SH-SY5Y (cell line): ENCODE data around the gene DNPEP.

ENCODE experiments used
- GATA2 ChIP-seq: IDR thresholded peaks from 2 replicates; pipeline ENCODE4 v1.6.1; 2011; ENCODE audit warnings: mild to moderate bottlenecking, low read depth, low read length
- GATA3 ChIP-seq: IDR thresholded peaks from 2 replicates; pipeline ENCODE4 v1.6.1; 2011; ENCODE audit warnings: low read depth, mild to moderate bottlenecking, low read length, moderate library complexity

Gene DNPEP

DNA sequence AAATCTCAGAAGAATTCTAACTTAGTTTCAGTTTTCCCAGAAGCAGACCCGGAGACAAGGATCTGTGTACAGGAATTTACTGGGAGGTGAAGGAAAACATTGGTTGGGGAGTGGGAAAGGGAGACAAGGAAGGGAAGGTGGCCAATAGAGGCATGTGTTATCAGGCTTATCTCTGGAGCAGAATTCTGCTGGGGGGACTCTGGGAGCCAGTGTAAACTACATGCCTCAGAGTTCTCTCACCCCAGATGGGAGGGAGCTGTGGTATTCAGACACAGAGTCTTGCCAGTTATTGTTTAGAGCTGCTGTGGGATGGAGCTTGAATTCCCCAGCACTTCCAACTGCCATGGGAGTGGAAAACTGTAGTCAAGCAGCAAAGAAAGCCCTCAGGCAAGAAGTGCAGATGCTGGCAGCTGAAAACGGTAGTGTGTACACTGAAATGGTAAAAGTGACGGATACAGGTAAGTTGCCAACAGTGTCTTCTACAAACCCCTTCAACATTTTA is 19.0 kb downstream of the DNPEP start:
- TF ChIP-seq GATA2 = no peak; the same call in 1 of the 2 replicates
- no peak for TF ChIP-seq GATA3

DNA sequence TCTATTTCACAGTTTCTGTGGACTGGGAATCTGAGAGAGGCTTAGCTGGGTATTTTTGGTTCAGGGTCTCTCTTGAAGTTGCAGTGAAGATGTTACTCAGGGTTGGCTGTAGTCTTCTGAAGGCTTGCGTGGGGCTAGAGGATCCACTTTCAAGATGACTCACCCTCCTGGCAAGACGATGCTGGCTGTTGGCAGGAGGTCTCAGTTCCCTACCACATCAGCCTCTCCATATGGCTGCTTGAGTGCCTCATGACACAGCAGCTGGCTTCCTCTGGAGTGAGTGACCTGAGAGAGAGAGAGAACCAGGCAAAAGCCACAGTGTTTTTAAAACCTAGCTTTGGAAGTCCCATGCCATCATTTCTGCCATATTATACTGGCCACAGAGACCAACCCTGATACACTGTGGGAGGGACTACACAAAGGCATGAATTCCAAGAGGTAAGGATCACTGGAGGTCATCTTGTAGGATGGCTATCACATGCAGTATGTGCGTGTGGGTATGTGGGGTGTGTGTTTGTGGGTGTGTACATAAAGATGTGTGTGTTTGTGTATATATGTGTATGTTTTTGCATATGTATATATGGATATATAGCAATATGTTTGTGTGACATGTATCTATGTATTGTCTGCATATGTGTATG is 25.1 kb downstream of the DNPEP start:
- TF ChIP-seq GATA2 = no peak
- no peak for TF ChIP-seq GATA3

DNA sequence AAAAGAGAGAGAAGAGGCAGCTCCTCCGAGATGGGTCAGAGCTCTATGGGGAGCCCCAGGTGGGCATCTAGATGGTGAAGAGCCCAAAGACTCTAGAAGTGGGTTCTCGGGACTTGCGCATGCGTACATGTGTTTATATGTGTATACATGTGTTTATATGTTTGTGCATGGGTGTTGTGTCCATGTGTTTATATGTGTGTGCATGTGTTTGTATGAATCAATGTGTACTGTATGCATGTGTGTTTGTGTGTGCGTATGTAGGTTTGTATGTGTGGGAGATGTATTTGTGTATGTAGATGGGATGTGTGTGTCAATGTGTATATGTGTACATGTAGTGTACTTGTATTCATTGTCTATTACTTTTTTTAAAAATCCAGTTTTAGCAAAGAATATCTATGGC is 25.6 kb downstream of the DNPEP start:
- no peak for TF ChIP-seq GATA2
- no peak for TF ChIP-seq GATA3

DNA sequence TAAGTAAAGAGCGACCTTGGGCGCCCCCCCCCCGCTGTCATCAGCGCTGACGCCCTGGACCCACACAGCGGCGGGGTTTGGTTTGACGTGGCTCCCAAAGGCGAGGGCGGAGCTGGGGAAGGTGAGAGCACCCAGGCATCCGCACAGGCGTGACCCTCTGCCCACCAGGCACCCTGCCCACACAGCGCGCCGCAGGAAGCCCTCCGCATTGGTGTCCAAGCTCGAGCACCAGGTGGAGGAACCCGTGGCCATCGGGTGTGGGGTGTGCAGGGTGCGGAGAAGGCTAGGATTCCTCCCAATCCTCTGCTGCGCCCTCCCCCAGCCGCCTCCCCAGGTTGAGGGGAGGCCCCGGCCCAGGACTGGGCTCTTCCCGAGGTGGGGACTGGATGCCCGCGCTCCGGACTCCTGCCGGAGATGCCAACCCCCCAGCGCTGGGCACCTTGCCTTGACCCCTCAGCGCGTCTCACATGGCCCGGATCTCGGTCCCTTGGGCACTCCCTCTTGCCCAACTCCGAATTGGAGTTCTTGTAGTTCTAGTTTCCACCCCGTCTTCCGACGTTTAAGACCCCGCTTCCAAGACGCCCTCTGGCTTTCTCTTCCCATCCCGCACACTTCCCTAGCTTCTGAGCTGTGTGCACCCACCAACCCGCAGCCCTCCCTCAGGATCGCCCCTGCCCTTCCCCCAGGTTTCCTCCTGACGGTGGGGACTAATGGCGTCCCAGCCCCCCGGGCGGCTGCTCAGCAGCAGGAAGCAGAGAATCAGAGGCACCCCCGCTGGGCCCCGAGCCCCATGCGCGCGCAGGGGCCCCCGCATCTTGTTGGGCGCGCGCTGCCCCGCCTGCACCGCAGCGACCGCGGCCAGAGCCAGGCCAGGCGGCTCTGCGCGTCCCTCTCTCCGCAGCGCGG is 29.3 kb downstream of the DNPEP start:
- TF ChIP-seq GATA3 = no peak
- no peak for TF ChIP-seq GATA2

DNA sequence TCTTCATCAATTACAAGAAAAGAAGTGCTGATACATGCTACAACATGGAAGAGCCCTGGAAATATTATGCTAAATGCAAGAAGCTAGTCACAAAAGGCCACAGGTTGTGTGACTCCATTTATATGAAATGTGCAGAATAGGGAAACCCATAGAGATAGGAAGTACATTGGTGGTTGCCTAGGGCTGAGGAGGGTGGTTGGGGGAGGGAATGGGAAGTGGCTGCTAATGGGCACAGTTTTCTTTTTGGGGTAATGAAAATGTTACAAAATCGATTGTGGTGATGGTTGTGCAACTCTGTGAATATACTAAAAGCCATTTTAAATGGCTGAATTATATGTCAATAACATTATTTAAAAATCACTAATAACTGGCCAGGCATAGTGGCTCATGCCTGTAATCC is 30.9 kb downstream of the DNPEP start:
- TF ChIP-seq GATA3 (no peak), GATA2 (no peak)

DNA sequence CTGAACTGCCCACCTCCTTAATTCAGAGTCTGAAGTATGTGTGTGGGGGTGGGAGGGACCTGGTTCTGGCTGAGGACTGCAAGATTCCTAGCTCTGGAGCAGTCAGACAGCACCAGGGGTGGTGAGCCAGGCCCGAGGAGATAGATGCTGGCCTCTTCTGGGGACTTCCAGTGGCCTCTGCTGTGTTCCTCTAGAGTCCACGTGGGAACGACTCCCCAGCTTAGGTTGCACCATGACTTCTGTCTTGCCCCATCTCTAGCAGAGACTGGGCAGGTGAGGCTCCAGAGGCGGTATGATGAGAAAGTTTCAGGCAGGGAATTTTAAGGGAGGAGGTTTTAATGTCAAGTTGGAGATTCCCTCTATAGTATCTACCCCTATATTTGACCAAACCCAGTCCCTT is 33.1 kb downstream of the DNPEP start:
- TF ChIP-seq GATA3 (no peak), GATA2 (no peak)

GRCh38 chr2:219353129-219353528 is 34.6 kb downstream of the DNPEP start:
- TF ChIP-seq GATA3 (no peak), GATA2 (no peak)

DNA sequence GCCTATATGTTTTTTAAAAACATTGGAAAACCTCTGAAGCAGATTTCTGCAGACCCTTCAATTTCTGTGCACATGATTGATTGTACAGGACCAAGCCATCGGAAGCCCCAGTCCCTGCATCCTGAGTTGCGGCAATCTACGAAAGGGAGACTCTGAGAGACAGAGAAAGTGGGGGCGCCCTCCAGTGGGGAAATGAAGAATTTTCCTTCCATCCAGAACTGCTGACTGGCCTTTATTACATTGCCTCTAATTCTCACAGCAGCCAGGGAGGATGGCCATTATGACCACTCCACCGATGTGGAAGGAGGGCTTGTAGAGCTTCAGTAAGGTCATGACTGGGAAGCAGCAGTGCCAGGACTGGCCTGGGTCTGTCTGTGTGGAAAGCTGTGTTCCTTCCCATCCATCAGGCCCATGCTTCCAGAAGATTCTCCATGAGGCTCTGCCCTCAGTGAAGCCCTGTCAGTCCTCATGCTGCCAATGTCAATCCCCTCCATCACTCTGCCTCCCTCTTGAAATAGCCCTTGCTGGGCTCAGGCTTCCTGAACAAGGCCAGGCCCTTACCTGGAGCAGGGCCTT is 35.2 kb downstream of the DNPEP start:
- TF ChIP-seq GATA3 (no peak), GATA2 (no peak)

- no peak for TF ChIP-seq GATA2
- TF ChIP-seq GATA3 = no peak
These were observed 36.9 kb downstream of the DNPEP start for GRCh38 chr2:219350710-219351221.

DNA sequence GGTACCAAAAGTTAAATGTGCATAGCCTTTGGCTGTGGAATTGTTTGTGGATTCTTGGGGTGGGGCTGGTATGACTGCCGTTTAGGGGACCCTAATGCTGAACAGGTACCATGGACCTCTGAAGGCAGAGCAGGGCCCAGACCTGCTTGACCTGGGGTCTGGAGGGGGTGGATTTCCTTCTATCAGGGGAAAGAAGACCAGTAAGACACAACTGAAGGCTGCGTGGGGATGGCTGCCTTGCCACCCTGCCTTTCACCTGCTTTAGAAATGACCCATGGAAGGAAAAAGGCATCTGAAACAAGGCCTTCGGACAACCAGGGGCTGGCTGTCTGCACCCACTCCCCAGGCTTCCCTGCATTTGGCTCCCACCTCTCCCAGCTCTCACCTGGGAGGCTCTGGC is 37.5 kb downstream of the DNPEP start:
- TF ChIP-seq GATA3 = no peak

DNA sequence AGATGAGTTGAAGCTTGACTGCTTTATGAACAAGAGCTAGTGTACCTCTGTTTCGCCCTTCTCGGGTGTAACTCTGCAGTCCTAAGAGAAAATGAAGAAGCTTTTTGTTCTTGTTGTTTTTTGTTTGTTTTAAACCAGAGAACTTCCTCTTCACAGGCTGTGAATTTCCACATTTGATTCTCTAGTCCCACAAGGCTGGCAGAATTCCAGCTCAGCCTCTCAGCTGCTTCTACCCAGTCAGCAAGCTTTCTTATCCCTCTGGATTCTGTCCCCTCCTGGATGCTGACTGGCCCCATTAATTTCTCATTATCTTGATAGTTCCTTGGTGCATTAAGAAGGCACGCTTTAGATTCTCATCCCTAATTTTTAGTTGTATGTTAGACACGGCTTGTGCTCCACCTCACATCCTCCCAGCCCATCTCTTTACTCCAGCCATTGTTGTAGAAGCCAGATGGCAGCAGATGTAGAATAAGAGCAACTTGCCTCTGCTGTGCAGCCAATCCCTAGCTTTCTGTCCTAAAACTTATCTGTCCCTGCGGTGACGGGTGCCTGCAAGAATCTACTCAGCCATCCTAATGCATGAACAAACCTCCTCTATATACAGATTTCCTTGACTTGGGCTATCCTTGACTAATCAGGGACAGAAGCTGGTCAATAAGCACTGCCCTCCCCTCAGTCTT is 42.8 kb downstream of the DNPEP start:
- no peak for TF ChIP-seq GATA2
- TF ChIP-seq GATA3 = no peak

DNA sequence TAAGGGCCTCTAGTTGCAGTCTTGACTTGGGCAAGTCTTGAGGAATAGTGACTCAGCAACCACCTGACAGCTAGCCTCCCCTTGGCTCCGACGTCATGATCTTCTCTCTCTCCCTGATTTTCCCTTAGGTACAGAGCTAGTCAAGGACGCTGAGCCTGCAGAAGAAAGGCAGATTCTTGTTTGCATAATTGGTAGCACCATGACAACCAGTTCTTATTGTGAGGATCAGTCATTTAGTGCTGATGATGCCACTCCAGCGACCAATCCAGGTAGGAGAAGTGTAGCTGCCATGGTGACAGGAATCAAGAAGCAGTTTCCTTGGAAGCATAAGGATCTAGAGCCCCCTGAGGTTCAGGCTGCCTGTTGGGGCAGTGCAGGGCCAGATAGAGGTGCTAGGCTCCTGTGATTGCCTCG is 52.3 kb downstream of the DNPEP start:
- no peak for TF ChIP-seq GATA3
- TF ChIP-seq GATA2 = no peak

- TF ChIP-seq GATA2 (no peak), GATA3 (no peak)
These were observed 53.6 kb downstream of the DNPEP start for GRCh38 chr2:219334076-219334475.

GRCh38 chr2:219332542-219332941 is 55.2 kb downstream of the DNPEP start, which contains the start of gene RESP18:
Gene RESP18 (minus strand): TSS chr2:219332744.
- no peak for TF ChIP-seq GATA2
